ENCODE measurements around the gene PRR3.
A peak's percentile ranks its signal among the peaks of the same experiment; 100 is the strongest.
"Not testable (repeated sequence)": the region's sequence is repeated elsewhere in the genome, so short reads cannot be mapped to it uniquely, and the experiment has no call there.

The PRR3 gene

DNA sequence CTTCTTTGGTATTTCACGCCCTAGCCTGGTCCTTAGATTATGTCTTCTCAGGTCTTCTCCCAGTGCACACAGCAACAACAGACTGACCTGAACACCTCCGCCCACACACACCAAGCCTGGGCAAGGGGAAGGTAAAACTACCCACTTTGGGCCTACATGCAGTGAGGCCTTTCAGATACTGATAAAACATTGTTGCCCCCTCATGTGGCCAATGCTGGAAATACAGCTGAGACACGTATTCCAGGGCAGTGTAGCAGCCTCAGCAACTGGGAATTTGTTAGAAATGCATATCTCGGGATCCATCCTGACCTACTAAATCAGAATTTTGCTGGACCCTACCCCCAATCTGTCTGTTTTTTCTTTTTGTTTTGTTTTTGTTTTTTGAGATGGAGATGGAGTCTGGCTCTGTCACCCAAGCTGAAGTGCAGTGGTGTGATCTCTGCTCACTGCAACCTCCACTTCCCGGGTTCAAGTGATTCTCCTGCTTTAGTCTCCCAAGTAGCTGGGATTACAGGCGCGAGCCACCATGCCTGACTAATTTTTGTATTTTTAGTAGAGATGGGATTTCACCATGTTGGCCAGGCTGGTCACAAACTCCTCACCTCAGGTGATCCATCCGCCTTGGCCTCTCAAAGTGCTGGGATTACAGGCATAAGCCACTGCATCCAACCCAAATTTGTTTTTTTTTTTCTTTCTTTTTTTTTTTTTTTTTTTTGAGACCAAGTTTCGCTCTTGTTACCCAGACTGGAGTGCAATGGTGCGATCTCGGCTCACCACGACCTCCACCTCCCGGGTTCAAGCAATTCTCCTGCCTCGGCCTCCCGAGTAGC is 40.4 kb downstream of the PRR3 start:
- H3K4me1 ChIP-seq (ENCODE audit: control extremely low read depth in 1 of 4, control insufficient read depth in 4 of 4, insufficient read depth in 4 of 4, low read length in 3 of 4); H3K9me3 ChIP-seq (ENCODE audit: control extremely low read depth in 1 of 5, control insufficient read depth in 4 of 5, insufficient read depth in 2 of 5, low read depth in 1 of 5, low read length in 4 of 5); H3K27me3 ChIP-seq (replicated peaks in 2 of 5; ENCODE audit: control insufficient read depth in 4 of 5, insufficient read depth in 5 of 5, low read length in 4 of 5); H3K4me3 ChIP-seq (ENCODE audit: control insufficient read depth in 1 of 7, extremely low read depth in 1 of 7, insufficient read depth in 4 of 7, low read depth in 2 of 7, low read length in 6 of 7); H3K27ac ChIP-seq (ENCODE audit: insufficient read depth in 1 of 2, low read depth in 1 of 2, low read length in 2 of 2, poor library complexity in 1 of 2, severe bottlenecking in 2 of 2): not testable (repeated sequence)
- WGBS (ENCODE audit: insufficient coverage): 71% methylated on average over 3 of the region's 15 CpGs
- POLR2A ChIA-PET: interaction anchor here (0.6 to 2.7 kb wide), 8 partner anchors 16 to 115 kb away, joined by 3 to 21 read pairs (median 3); no protein-coding TSS in a partner anchor
- CTCF ChIA-PET: interaction anchor here (0.7 to 6.6 kb wide), 33 partner anchors 9 to 144 kb away, joined by 3 to 99 read pairs (median 5); partner anchors contain the start of gene ABCF1
- peak; percentile 72 to 83 (median 76) for DNase-seq
- peaks cover 7 to 45% (median 30%) of the 10 kb centered on the region in 4 experiments for H3K36me3 ChIP-seq (ENCODE audit: control insufficient read depth in 4 of 4, insufficient read depth in 4 of 4, low read length in 3 of 4)

GRCh38 chr6:30598912-30599624 is 42.0 kb downstream of the PRR3 start:
- Histone ChIP-seq H3K27me3 (replicated peaks in 2 of 5; ENCODE audit: control insufficient read depth in 4 of 5, insufficient read depth in 5 of 5, low read length in 4 of 5) (no peaks in the 10 kb centered on the region), H3K4me1 (ENCODE audit: control extremely low read depth in 1 of 4, control insufficient read depth in 4 of 4, insufficient read depth in 4 of 4, low read length in 3 of 4) (peaks cover 0 to 7% (median under 1%) of the 10 kb centered on the region in 4 experiments), H3K9me3 (ENCODE audit: control extremely low read depth in 1 of 5, control insufficient read depth in 4 of 5, insufficient read depth in 2 of 5, low read depth in 1 of 5, low read length in 4 of 5) (no peaks in the 10 kb centered on the region), H3K36me3 (ENCODE audit: control insufficient read depth in 4 of 4, insufficient read depth in 4 of 4, low read length in 3 of 4) (peaks cover 12 to 52% (median 39%) of the 10 kb centered on the region in 4 experiments), H3K4me3 (ENCODE audit: control insufficient read depth in 1 of 7, extremely low read depth in 1 of 7, insufficient read depth in 4 of 7, low read depth in 2 of 7, low read length in 6 of 7) (no peak overlapping the region), H3K27ac (ENCODE audit: insufficient read depth in 1 of 2, low read depth in 1 of 2, low read length in 2 of 2, poor library complexity in 1 of 2, severe bottlenecking in 2 of 2) (no peak overlapping the region)
- 84% methylated on average over 9 of the region's 12 CpGs for WGBS (ENCODE audit: insufficient coverage)
- ChIA-PET CTCF (interaction anchor here (0.7 to 6.6 kb wide), 12 partner anchors 8 to 116 kb away, joined by 3 to 99 read pairs (median 16); partner anchors contain the start of gene ABCF1), POLR2A (interaction anchor here (1.1 to 2.7 kb wide), 5 partner anchors 14 to 56 kb away, joined by 3 to 21 read pairs (median 6); partner anchors contain the start of gene PPP1R10)
- DNase-seq: no peak

GRCh38 chr6:30599625-30600324 is 42.7 kb downstream of the PRR3 start:
- DNase-seq: no peak
- Histone ChIP-seq H3K27ac (ENCODE audit: insufficient read depth in 1 of 2, low read depth in 1 of 2, low read length in 2 of 2, poor library complexity in 1 of 2, severe bottlenecking in 2 of 2) (no peak overlapping the region), H3K9me3 (ENCODE audit: control extremely low read depth in 1 of 5, control insufficient read depth in 4 of 5, insufficient read depth in 2 of 5, low read depth in 1 of 5, low read length in 4 of 5) (no peaks in the 10 kb centered on the region), H3K4me1 (ENCODE audit: control extremely low read depth in 1 of 4, control insufficient read depth in 4 of 4, insufficient read depth in 4 of 4, low read length in 3 of 4) (peaks cover 0 to 7% (median under 1%) of the 10 kb centered on the region in 4 experiments), H3K4me3 (ENCODE audit: control insufficient read depth in 1 of 7, extremely low read depth in 1 of 7, insufficient read depth in 4 of 7, low read depth in 2 of 7, low read length in 6 of 7) (no peak overlapping the region), H3K36me3 (ENCODE audit: control insufficient read depth in 4 of 4, insufficient read depth in 4 of 4, low read length in 3 of 4) (peaks cover 17 to 52% (median 41%) of the 10 kb centered on the region in 4 experiments), H3K27me3 (replicated peaks in 2 of 5; ENCODE audit: control insufficient read depth in 4 of 5, insufficient read depth in 5 of 5, low read length in 4 of 5) (no peaks in the 10 kb centered on the region)
- 100% methylated on average over 1 of the region's 13 CpGs for WGBS (ENCODE audit: insufficient coverage)
- POLR2A ChIA-PET: interaction anchor here (1.1 to 2.7 kb wide), 3 partner anchors 14 to 51 kb away, joined by 3 to 21 read pairs (median 10); no protein-coding TSS in a partner anchor
- CTCF ChIA-PET: interaction anchor here (1.1 to 6.6 kb wide), 13 partner anchors 9 to 146 kb away, joined by 3 to 99 read pairs (median 9); partner anchors contain the start of gene ABCF1

GRCh38 chr6:30600451-30600961 is 43.4 kb downstream of the PRR3 start:
- CTCF ChIA-PET: interaction anchor here (0.6 to 6.6 kb wide), 12 partner anchors 8 to 147 kb away, joined by 3 to 99 read pairs (median 4); no protein-coding TSS in a partner anchor
- H3K4me1 ChIP-seq (ENCODE audit: control extremely low read depth in 1 of 4, control insufficient read depth in 4 of 4, insufficient read depth in 4 of 4, low read length in 3 of 4): peaks cover 0 to 7% (median under 1%) of the 10 kb centered on the region in 4 experiments
- 96% methylated on average over 10 of the region's 10 CpGs for WGBS (ENCODE audit: insufficient coverage)
- H3K4me3 ChIP-seq (ENCODE audit: control insufficient read depth in 1 of 7, extremely low read depth in 1 of 7, insufficient read depth in 4 of 7, low read depth in 2 of 7, low read length in 6 of 7): no peak overlapping the region
- POLR2A ChIA-PET: no interaction called here
- no peaks in the 10 kb centered on the region for H3K27me3 ChIP-seq (replicated peaks in 2 of 5; ENCODE audit: control insufficient read depth in 4 of 5, insufficient read depth in 5 of 5, low read length in 4 of 5)
- no peaks in the 10 kb centered on the region for H3K9me3 ChIP-seq (ENCODE audit: control extremely low read depth in 1 of 5, control insufficient read depth in 4 of 5, insufficient read depth in 2 of 5, low read depth in 1 of 5, low read length in 4 of 5)
- no peak for DNase-seq
- H3K27ac ChIP-seq (ENCODE audit: insufficient read depth in 1 of 2, low read depth in 1 of 2, low read length in 2 of 2, poor library complexity in 1 of 2, severe bottlenecking in 2 of 2): no peak overlapping the region
- peaks cover 20 to 56% (median 46%) of the 10 kb centered on the region in 4 experiments for H3K36me3 ChIP-seq (ENCODE audit: control insufficient read depth in 4 of 4, insufficient read depth in 4 of 4, low read length in 3 of 4)

GRCh38 chr6:30601436-30601814 is 44.3 kb downstream of the PRR3 start:
- ChIA-PET POLR2A (interaction anchor here (1.1 to 1.2 kb wide), 2 partner anchors 11 to 13 kb away, joined by 5 to 6 read pairs; no protein-coding TSS in a partner anchor), CTCF (interaction anchor here (1.0 to 6.6 kb wide), 7 partner anchors 9 to 119 kb away, joined by 3 to 99 read pairs (median 4); partner anchors contain the start of gene PRR3)
- Histone ChIP-seq H3K27me3 (replicated peaks in 2 of 5; ENCODE audit: control insufficient read depth in 4 of 5, insufficient read depth in 5 of 5, low read length in 4 of 5) (no peaks in the 10 kb centered on the region), H3K4me1 (ENCODE audit: control extremely low read depth in 1 of 4, control insufficient read depth in 4 of 4, insufficient read depth in 4 of 4, low read length in 3 of 4) (peaks cover 0 to 7% (median under 1%) of the 10 kb centered on the region in 4 experiments), H3K36me3 (ENCODE audit: control insufficient read depth in 4 of 4, insufficient read depth in 4 of 4, low read length in 3 of 4) (peaks cover 26 to 64% (median 54%) of the 10 kb centered on the region in 4 experiments), H3K27ac (ENCODE audit: insufficient read depth in 1 of 2, low read depth in 1 of 2, low read length in 2 of 2, poor library complexity in 1 of 2, severe bottlenecking in 2 of 2) (no peak overlapping the region), H3K9me3 (ENCODE audit: control extremely low read depth in 1 of 5, control insufficient read depth in 4 of 5, insufficient read depth in 2 of 5, low read depth in 1 of 5, low read length in 4 of 5) (no peaks in the 10 kb centered on the region), H3K4me3 (ENCODE audit: control insufficient read depth in 1 of 7, extremely low read depth in 1 of 7, insufficient read depth in 4 of 7, low read depth in 2 of 7, low read length in 6 of 7) (no peak overlapping the region)
- no peak for DNase-seq
- WGBS (ENCODE audit: insufficient coverage): 51% methylated on average over 6 of the region's 6 CpGs

All from common myeloid progenitor, CD34-positive (primary cell).